HG02973 (cell line): ENCODE results near the gene SLC29A1.

Experiments
- ATAC-seq: cut with Tn5 transposase; IDR thresholded peaks from one replicate; pipeline ENCODE4 v1.9.1; 2021; ENCODE audit warnings: moderate library complexity; ENCODE audit not compliant: unreplicated experiment

Gene SLC29A1

DNA sequence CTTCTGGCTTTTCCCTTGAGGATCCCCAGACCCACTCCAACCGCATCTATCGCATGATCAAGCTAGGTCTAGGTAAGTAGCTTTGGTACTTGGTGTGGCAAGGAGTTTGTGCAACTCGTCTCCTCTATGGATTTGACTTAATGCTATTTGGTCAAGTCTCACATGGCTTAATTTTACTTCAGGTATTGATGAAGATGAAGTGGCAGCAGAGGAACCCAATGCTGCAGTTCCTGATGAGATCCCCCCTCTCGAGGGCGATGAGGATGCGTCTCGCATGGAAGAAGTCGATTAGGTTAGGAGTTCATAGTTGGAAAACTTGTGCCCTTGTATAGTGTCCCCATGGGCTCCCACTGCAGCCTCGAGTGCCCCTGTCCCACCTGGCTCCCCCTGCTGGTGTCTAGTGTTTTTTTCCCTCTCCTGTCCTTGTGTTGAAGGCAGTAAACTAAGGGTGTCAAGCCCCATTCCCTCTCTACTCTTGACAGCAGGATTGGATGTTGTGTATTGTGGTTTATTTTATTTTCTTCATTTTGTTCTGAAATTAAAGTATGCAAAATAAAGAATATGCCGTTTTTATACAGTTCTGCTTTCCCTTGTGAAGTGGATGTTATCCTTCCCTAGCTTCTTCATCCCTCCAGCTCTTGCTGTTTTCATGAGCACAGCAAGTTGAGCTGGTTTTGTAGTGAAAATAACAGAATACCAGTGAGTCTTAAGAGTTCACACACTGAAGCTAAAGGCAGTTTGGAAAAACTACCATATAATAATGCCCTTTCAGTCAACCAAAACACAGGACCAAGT lies 30.1 kb downstream of the SLC29A1 start:
- no peak for ATAC-seq

DNA sequence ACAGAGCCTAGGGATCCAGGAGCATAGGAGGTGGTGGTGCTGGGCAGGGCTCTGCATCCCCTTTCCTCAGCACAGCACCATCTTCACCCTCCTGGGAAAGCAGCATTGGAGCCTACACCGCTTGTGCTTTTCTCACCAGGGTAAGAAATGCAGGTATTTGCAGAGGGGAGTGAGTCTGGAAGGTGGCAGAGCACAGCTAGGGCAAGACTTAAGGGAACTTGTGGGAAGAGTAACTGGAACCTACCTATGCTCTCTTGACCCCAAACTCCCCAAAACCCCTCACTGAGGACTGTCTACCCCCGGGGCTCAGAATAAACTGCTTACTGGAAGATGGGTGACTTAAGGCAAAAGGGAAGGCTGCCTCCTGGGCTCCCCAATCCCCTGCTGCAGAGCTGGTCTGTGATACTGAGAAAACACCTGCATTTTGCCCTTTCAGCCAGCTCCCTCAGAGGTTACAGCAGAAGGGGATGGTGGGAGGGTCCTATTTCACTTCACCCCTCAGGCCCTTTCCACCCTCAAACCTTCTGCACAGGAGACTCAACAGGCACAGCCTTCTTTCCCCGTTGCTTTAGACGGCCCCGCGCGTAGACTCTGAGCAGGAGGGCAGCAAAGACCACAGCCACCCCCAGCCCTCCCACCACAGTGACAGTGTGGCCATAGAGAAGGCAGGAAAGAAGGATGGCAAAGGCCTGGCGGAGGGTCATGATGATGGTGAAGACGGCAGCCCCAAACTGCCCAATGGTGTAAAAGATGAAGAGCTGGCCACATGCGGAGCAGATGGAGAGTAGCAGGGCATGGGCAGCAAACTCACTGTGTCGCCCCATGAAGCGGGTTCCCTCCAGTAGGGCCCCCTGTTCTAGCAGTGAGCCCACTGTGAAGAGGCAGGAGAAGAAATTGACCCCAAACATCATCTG lies 31.1 kb downstream of the SLC29A1 start:
- ATAC-seq, result no peak

DNA sequence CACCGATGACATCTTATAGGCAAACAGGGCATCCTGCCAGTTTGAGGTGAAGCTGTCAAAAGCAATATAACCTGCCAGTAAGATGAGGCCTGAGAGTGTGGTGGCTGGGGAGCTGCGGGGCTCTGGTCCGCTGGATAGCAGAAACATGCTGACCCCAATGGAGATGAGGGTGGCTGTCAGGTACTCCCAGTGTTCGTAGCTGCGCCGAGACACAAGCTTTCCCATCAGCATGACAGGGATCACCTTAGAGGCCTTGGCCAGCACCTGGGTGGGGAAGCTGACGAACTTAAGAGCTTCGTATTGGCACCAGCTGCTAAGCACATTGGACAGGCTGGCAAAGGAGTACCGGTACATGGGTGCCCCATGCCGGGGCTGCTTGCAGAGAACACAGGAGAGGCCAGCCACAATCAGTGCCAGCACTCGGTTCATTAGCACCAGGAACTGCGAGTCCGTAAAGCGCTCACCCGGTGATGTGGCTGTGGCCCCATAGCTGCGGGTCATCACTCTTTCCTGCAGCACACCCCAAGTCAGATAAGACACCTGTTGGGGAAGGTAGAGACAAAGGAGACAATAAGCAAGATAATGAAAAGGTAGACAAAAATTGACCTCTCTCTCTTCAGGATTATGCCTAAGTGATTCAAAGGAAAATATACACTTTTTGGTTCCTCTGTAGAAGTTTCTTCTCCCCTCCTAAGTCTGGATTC lies 31.9 kb downstream of the SLC29A1 start:
- ATAC-seq, result no peak

DNA sequence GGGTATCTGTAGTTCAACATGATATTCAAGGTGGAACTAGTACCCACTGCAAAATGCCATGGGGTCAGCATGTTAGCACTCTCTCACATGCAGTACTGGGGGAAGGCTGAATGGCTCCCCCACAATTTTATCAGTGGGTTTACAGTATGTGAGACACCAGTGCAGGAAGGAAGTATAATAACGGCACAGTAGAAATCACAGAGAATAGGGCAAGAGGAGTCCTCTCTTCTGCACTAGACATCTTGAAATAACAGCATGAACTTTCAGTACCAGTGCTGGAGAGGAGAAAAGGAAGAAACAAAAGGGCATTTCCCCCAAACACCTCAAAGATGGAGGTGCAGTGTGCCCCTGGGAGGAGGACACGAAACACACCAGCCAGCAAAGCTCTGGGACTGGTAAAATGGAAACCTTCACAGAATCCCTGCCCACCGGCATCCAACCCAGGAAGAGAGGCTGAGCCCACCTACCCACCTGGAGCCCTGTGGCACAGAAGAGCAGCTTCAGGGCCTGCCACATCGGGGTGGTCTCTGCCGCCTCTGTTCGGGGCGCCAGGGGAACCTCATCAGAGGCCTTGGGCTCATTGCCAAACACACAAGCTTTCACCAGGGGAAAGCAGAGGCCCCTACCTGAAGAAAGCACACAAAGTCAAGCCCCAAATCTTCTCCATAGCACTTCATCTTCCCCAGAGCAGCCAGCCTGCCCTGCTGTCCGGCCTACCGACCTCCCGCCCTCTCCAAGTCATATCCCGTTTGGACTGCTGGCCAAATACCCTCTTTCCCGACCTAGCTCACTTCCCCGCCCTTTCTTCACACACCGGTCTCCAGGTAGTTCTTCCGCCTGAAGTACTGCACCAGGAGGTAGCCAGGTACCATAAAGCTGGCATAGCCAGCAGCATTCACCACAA lies 32.7 kb downstream of the SLC29A1 start:
- no peak for ATAC-seq

DNA sequence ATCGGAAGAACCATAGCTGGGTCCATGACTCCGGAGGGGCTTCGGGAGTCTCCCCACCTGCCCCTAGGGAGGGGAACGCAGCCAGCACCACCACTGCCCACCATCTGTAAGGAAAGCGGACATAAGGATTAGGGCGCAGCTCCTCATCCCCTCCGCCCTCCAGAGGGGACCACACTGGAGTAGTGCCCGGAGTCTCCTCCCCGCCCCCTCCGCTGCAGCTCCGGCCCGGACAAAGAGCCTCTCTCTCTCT lies 33.3 kb downstream of the SLC29A1 start:
- ATAC-seq, result no peak

DNA sequence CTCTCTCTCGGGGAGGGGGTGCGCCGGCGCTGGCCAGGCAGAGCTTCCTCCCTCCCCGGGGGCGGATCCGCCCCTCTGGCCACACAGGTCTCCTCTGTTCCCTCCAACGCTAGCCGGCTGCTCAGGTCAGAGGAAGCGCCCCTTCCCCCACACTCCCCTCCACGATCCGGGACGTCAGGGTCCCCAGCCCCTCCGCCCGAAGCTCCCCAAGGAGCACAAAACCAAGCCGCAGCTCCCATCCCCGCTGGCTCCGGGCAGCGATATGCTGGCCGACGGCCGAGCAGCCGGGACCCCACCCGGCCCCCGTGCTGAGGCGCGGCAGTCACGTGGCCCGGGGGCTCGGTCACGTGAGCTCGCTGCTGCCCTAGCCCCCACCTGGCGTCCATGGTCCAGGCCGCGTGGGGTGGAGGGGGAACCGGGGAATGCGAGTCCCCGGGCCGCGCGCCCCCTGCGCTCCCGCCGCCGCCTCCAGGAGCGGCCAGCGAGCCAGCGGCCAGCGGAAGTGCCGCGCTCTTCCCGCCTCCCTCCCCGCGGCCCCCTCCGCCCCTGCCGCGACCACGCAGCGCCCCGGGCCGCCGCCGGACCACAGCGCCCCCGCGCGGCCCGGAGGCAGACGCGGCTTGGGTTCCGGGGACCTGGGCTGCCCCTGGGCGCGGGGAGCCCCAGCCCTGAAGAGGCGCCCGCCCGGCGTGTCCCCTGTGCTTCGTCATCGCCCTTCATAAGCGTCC lies 33.8 kb downstream of the SLC29A1 start, which contains the start of gene SLC35B2:
SLC35B2 (minus strand) TSS at position 504 of the 728 bp plus-strand sequence; CDS start at position 386, 118 bp downstream.
- peak; percentile 41 for ATAC-seq

DNA sequence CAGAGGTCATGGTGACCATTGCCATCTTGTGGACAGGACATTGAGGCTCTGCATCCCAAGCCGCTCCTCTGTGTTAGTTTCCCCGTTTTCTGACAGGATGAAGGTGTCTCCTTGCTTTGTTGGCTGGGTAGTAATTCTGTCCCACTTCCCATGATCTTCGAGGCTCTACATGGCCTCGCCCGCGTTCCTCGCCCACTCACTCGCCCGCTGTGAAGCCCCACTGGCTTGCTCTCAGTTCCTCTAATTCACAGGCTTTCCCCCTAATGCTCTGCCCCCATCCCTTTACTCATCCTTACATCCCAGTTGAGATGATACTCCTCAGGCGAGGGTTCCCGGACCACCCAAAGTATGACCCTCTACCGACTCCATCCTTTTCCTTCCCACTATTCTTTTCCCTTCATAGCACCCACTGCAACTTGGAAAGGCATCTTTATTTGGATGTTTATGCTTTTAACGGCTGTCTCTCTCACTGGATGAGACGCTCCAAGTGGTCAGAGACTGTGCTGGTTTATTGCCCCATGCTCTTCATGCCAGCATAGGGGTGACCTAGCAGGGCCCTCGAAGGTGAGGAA lies 34.4 kb downstream of the SLC29A1 start:
- peak; percentile 13 for ATAC-seq

DNA sequence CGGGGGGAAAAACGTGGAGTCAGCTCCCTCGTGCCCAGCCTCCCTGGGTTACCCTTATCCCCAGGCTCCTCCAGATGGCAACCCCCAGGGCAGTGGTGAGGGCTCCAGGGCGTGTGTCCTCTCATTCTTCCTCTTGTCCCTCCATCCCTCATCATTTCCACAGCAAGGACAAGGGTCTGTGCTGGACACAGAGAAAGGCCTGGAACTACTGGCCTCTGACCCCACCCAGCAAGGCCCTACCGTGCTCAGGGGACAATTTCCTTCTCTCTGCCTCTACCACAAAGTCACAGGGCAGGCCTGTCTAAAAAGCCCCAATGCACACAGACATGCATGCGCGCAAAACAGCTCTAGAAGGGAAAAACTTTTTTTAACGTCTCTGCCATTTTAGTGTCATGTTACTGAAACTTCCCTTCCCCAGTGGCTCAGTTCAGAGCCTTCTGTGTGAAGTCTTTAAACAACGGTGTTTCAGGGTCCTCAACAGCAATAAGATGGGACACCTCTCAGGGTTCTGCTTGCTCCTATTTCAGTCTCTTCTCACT lies 35.0 kb downstream of the SLC29A1 start:
- ATAC-seq, result no peak

DNA sequence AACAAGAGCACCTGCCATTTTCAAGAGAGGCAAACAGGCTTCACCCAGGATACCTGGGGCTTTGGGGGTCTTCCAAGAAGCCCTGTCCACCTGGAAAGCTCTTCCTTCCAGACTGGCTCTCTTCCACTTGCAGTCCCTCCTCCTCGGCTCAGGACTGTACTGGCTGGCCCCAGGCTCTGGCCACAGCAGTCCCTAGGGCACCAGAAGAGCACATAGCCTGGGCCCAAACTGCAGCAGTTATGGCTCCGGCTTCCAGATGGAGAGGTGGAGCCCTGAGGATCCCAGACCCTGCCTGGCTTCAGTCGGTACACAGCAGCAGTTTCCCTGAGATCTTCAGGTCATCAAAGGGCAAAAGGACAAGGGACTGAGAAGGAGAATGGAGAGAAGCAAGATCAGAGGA lies 35.5 kb downstream of the SLC29A1 start:
- no peak for ATAC-seq

DNA sequence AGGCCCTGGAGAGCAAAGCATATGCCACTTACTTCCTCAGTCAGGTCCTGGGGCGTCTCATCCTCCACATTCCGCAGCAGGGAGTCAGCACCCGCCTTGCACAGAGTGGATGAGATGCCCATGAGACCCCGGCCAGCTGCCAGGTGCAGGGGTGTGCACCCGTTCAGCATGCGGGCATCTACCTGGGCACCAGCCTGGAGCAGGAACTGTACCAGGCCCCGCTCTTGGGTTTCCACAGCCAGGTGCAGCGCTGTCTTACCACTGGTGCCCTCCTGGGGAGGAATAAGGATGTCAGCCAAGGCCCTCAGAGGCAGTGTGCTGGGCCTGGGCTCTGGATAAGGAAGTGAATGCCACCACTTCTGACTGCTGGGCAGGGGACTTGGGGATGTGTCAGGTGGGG lies 36.6 kb downstream of the SLC29A1 start:
- no peak for ATAC-seq

DNA sequence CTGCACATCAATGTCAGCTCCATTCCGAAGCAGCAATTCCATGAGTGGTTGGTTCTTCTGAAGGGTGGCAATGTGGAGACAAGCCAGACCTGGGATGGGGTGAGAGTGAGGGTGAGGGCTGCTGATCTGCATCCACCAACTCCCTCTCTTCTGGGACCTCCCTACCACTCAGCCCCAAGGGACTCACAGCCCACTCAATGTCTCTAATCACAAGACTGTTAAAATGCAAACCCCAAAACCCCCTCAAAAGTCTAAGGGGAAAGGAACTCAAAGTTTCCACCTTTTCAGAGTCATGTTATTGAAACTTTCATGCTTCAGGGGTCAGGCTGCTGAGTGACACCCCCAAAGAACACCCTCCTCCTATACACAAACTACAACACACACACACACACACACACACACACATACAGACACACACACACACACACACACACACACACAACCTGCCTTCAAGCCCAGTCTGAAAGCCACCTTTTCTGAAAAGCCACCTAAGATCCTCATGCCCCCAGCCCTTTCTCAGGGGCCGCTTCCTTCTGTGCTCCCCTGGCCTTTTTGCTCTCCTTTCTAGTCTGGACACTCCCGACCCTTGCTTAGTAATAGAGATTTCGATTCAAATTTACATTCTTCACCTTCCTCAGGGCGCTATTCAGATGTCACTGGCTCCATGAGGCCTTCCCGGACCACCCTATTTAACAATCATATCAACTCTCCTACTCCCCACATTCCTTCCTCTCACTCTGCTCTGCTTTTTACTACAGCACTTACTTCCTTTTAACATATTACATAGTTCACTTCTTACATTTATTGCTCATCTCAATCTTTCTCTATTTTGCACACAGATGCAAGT lies 37.3 kb downstream of the SLC29A1 start:
- ATAC-seq, result no peak

DNA sequence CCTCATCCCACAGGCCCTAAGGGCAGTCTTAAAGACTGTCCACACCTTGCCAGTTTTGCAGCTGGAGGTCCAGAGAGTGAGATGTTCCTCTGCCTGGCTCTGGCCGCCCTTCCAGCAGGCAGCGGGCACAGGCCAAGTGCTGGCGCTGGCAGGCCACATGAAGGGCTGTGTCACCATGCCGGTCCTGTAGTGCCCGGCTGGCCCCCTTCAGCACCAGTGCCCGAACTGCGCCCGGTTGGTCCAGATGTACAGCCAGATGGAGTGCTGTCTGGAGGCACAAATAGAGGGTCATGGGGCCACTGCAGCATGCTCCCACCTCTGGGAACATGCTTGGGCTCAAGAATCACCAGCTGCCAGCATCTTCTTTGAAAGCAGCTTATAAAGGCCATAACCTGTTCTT lies 38.2 kb downstream of the SLC29A1 start:
- ATAC-seq, result no peak

DNA sequence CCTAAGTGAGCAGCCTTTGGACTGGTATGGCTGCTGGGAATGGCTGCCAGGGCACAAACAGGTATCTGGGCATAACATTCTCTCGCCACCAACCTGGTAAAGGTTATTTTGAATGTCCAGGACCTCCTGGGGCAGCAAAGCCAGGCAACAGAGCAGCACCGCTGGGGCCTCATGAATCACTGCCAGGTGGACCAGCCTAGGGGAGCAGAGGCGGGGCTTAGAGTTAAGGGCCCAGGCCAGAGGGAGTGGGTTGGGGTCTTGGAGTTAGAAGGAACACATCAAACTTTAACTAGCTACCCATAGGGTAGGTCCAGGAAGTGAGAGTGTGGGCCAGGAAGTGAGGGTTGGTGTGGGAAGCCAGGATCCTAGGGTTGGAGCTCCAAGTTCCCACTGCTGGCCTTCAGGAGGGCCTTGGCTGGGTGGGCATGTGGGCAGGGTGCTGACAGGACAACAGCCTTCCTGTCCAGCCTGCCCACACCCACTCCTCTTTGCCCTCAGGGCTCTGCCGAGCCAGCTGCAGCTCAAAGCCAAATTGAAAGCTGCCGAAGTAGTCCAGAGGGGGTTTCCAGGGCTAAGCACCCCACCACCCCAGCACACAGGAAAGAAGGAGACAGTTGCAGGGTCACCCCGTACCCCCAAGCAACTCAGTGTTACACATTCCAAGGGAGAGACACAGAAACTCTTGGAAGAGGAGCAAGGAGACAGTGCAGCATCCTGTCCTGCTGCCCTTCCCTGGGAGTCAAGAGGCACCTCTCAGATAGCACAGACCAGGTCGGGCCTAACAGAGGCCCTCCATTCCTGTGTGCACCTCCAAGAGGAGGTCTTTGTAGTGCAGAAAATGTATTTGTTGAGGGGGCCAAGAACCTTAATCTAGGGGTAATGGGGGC lies 39.3 kb downstream of the SLC29A1 start:
- no peak for ATAC-seq

DNA sequence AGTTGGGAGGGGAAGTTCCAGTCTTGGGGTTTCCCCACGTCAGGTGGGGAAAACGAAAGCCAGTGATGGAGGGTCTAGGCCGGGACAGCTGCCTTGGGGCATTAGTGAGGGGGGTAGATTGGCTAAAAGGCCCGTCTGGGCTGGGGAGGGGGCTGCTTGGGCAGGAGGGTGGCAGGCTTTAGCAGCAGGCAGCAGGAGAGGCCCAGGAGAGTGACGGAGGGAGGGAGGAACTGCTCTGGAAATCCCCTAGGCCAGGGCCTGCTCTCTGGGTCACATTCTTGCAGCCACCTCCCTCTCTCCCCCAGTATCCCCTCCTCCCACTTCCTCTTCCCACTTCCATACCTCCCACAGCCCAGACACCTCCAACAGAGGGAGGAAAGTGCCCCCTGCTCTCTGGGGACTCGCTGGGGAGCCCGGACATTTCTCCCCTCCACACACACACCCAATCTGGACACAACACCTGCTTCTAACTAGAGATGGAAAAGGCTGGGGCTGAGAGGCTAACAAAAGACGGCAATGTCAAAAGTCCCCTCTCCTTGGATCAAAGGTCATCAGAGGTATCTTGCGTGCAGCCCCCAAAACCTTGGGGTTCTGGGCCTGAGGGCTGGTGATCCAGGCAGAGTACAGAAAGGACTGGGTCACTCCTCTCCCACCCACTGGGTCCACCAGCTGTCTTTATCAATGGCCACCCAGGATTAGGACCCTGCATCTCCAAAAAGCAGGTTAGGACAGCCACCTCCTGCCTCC lies 40.1 kb downstream of the SLC29A1 start:
- no peak for ATAC-seq

DNA sequence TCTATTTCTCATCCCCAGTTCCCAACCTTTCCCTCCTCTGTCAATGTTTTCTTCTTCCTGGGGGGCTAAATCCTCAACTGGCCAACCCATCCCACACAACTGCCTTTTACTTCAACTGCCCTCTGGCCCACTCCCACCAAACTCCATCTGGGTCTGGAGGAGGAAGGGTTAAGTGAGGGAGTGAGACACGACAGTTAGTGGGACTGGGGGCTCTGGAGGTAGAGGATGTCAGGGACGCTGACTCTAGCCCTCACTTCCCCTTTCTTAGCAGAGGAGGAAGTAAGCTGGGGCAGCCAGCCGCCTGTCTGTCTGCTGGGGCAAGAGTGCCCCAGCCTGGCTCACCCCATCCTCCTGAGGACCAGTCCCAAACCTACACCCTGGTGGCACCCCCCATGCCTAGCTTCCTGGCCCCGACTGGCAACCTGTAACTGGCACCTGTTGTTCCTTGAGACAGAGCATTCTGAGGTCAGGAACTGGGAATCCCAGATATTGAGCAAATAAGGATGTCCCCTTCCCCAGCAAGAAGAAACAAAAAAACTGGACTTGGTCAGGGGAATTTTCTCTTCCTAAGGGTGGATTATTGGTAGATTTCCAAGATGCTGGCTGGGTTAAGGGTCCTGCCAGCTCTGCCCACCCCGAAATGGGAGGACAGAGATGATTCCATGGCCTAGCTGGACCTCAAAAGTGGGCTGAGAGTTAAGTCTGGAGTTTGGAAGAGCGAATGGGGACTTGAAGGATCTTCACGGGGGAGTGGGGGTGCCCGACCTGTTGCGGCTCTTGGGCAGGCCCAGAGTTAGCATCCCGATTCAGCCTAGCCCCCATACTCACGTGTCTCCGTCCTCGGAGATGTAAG lies 41.0 kb downstream of the SLC29A1 start:
- no peak for ATAC-seq
